Renal cortex interstitium (tissue), 11 donors: ENCODE results near the gene NRG3. TPM values are rescaled to one million over a fixed set of nuclear protein-coding genes. Genes with fewer than 3 reads are reported as not detected.

Experiments used
- DNase-seq, 11 donors: peaks; one replicate each; pipeline ENCODE4 v3.0.0-alpha.2; 2013; ENCODE audit warnings: low read depth in 9 of 11, low spot score in 4 of 11; ENCODE audit errors: extremely low read depth in 1 of 11
- polyA plus RNA-seq, 3 donors: library from polyadenylated mRNA; unstranded; fragments of 120-200 nt; gene quantifications; one replicate each; pipeline ENCODE4 v1.2.1, GENCODE V29; 2013; ENCODE audit not compliant: insufficient read length in 3 of 3

Gene NRG3
- polyA plus RNA-seq, 3 donors, result 11.8 to 16.4 (median 12.6) TPM

DNA sequence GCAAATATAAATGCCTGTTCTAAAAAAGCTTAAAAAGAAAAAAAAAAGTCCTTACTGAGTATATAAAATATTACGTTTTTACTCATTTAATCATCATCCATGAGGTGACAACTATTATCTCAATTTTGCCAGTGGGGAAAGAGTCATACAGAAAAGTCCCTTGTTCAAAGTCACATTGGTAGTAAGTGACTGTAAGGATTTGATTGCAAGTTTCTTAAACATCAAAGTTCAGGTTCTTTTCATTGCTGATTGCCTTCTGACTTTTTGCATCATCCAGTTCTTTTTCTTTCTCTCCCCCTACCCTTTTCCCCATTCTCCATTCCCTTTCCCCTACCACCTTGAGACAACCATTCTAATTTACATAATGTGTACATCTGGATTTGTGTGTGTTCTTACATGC lies 363.3 kb downstream of the NRG3 start:
- DNase-seq, result no peak

DNA sequence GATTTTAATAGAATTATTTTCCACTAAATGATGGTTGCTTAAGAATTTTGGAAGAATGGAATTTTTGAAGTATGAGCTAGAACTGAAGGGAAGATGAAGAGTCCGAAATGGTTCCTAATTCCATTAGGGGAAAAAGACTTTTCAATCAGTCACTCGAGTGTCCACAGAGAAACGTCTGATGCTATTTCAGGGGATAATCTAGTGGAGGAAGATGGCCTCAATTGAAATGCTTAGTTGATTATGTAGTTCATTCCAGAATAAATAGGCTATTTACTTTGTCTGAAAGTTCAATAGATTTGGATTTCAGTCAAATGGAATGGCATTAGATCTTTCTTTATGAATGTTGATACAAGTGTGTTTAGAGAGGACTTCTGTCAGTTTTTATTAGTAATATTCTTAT lies 365.4 kb downstream of the NRG3 start:
- DNase-seq, result no peak

DNA sequence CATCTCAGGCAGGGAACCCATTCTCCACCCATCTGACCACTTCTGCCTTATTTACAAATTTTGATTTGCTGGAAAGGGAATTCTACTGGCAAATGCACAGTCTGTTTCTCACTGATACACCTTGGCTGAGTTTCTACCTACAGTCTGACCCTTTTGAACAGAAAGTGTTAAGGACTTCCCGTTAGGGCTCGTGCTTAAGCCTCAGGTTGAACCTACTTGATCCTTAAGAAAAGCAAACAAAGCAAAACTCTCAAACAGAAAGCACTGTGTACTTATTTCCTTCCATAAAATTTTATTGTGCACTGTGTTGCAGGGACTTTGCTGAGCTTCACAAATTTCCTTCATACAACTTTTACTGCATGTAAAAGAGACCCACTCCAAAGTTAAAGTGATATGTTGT lies 367.8 kb downstream of the NRG3 start:
- DNase-seq, result no peak

DNA sequence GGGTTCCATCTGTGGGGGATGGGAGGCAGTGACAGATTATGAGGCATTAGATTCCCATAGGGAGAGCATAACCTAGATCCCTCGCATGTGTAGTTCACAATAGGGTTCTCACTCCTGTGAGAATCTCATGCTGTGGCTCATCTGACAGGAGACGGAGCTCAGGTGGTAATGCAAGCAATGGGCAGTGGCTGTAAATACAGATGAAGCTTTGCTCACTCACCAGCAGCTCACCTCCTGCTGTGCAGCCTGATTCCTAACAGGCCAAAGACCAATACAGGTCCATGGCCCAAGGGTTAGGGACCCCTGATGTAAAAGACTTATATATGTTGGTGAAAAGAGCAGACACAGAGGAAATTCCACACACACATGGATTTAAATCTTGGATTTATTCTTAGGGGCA lies 370.2 kb downstream of the NRG3 start:
- no peak for DNase-seq

DNA sequence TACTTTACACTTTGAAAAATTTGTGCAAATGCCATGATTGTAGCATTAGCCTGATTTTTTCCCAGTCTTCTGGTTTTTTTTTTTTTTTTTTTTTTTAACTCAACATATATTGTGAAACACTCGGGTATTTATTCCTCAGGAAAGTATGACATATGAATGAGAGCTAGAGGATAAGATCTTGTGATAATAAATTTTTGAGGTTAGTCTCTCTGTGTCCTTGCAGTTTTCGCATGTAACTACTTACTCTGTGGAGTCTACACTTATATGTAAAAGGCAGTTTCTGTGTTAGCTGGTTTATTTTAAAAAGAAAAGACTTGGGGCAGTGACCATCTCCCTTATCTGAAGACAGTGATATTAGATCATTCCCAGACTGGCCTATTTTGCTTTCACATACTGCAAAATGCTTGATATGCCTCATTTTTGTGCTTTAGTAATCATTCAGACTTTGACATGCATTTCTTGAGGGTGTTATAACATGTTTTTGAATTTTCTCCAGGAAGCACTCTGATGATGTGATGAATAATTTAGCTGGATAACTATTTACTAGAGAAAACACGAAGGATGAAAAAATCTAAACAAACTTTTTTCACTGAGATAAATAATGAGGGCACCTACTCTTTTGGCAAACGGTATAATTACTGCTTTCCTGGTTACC lies 371.0 kb downstream of the NRG3 start:
- no peak for DNase-seq

DNA sequence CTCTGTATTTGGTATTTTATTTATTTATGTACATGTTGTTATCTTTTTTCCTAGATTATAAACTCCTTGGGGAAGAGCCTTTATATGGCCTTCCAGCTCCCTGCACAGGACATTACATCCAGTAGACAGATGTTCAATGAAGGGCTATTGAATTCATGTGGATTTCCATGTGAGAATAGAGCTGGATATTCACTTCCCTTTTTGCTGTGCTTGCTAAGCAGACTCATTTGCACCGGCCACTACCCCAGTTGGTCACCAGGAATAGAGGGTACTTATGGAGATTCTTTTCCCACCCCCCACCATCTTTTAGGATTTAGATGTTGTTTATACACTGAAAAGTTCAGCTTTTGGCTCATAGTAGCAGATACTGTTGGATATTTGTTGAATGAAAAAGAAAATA lies 374.1 kb downstream of the NRG3 start:
- no peak for DNase-seq

DNA sequence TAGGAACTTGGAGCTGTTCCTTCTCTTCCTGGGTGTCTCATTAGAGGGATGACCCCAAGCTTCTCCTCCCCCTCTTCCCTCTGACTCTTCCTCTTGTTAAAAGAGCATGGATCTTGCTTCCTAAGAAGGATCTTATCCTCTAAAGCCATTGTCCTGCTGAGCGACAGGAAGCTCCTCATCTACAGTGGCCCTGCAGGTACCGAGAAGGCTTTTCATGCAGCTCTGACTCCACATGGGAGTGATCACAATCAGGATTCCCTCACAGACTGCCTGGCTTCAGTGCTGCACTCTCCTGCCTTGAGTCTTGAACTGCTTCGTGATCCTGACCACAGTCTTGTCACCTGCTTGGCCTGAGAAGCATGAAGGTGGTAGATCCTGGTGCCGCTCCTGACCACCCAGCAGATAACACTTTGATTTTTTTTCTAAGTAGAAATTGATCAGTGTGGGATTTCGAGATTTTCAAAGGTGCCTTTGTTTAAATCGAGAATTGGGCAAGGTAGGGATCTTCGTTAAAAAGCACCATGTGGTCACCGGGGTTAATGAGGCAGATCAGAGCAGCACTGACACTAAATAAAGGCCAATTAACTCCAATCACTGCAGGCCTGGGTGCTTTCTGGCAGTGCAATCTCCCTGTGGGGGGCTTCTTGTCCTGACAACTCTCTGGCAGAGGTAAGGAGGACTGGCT lies 376.4 kb downstream of the NRG3 start:
- no peak for DNase-seq

DNA sequence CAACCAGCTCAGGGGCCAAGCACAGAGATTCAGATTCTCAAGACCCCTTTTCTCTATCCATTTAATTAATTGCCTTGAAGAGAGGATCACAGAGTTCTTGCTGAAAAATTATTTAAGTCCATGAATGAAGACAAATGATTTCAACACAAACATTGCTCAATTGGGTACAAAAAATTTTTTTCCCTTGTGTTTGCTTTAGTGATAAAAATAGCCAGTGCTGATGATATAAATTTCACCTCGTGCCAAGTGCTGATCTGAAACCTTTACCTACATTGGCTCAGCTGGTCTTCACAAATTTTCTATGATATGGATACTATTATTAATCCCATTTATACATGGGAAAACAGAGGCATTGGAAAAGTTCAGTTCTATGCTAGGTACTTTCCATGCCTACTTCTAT lies 377.1 kb downstream of the NRG3 start:
- DNase-seq, result no peak

DNA sequence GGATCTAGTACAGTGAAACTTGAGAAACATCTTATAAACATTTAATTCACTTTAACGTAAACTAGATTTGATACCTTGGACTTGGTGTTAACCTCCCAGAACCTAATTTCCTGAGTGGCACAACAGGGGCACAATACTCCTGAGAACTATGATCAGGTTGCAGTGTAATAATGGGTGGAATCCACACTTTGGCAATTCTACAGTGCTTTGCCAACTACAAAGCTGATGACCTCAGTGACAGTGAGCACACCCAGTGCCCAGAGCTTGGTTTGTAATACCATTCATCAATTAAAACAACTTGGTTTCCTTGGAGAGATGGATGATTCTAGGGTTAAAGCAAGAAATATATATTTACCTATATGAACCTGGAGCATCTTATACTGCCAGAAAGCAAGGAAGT lies 379.2 kb downstream of the NRG3 start:
- no peak for DNase-seq

DNA sequence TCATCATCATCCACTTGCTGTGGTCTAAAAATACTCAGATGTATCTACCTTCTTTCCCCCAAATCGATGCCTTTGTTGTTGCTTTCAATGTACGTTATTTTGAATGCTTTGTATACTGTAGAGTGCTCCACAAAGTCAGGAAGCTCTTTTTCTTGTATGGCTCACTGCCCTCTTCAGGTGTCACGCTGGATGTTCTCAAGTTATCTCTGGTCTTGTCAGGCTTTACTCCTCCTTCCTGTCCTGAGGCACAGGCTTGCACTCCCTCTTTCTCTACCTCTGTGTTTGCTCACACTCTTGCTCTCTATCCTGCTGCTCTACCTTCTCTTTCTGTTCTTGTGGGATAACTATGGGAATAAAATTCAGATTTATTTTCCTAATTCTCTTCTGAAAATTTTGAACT lies 381.3 kb downstream of the NRG3 start:
- no peak for DNase-seq

DNA sequence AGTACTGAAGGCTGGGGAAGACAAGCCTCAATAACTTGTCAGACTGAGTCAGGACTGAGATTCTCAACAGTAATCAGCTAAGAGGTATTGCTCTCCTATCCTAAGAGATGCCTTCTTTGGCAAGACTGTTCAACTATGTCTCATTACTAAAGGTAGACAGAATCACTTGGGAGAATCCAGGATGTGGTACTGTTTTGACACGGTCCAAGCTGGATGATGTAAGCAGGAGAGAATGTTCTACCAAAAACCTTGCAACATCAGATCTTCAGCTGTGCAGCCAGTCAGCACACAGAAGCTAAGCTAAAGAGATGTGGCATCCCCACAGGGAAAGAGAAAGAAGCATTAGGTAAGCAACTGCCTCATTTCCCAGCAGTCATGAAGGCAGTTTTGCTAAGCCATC lies 391.4 kb downstream of the NRG3 start:
- no peak for DNase-seq

DNA sequence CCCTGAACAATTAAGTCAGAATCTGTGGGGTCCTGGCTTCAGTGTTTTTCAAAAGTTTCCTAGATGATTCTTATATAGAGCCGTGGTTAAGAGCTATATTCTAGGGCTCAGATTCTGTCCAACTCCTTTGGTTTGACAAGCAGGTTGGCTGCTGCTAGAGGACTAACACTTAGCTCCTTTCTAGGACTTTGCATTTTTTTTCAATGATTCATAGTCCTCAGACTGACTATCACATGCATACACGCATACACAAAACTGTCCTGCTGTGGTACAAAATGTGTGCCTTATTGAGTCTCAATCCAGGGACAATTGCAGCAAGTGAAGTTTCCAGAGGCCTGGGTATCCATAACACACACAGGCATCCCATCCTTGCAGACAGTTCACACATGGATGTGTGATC lies 392.0 kb downstream of the NRG3 start:
- DNase-seq, result no peak

DNA sequence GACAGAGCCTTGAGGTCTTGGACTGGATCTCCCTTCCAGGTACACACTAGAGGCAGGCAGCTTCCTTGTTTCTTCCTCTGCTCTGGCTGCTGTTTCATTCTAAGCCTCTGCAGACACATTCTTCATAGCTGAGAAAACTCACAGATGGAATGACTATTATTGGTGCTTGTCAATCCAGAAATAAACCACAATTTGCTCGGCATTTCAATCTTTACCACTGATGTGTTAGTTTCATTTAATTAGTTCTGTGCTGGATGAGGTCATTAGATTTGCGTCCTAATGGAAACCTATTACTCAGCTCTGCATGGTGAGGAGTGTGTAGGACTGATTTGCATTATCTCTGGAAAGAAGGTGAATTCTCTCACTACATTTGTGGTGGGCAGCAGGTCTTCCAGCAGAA lies 392.5 kb downstream of the NRG3 start:
- no peak for DNase-seq

DNA sequence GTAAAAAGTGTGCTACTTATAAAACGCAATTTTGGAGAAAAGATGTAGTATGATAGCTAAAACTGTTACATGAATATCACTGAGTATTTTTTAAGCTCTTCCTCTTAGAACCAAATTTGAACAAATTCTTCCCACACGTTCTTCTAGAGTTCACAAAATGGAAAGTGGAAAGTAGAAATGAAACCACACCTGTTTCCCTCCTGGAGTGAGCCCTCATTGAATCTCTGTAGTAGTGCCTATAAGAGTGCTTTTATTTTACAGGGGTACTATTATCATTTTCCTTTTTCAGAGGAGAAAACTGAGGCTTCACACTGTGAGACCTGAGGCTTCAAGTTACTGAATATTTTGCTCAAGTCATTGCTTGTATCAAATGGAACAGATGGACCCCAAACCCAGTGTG lies 393.0 kb downstream of the NRG3 start:
- DNase-seq, result no peak

DNA sequence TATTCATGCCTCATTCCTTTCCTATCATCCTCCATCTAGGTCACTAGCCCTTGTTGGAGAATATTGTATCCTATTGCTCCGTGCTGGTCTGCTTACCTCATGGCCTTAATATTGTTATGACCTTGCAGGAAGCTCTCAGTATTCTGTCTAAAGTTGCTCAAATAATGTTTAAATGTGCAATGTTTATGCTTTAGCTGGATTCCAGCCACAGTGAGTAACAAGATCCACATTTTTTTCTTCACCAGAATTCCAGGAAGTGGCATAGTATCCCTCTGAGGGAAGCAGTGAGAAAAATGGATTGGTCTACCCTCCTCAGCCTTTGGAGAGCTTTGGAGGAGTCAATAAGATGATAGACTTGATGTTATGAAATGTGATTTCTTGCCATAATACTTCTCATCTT lies 402.6 kb downstream of the NRG3 start:
- no peak for DNase-seq

DNA sequence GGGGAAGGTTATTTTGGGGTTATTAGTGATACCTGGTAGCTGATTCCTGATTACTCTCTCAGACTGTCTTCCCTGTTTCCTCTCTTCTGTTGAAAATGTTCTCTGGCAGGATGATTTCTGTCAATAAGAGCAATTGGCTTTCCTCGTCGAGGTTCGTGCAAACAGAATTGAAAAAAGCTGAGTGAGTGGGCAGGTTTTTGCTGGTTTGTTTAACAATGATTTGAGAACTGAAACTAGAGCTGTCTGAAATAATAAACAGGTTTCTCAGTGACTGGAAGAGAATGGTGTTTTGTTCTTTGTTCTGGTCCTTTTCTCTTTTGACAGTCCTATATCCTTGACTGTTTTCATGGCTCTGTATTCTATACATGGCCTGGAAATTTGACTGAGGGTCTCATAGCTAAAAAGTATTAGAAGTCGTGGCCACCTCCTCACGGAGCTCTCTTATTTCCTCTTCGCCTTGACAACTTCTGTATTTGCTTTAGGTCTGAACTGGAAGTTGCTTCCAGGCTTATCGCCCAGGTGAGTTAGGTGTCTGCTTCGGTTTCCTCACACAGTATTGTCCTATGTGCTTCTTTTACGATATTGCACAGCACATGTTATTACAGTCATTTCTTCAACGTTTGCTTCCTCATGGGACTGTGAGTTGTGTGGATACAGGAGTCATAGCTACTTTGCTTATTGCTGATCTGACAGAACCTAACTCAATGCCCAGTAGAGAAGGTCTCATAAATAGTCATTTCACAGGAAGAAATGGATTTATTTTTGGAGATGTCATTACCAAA lies 403.6 kb downstream of the NRG3 start:
- DNase-seq, result no peak

DNA sequence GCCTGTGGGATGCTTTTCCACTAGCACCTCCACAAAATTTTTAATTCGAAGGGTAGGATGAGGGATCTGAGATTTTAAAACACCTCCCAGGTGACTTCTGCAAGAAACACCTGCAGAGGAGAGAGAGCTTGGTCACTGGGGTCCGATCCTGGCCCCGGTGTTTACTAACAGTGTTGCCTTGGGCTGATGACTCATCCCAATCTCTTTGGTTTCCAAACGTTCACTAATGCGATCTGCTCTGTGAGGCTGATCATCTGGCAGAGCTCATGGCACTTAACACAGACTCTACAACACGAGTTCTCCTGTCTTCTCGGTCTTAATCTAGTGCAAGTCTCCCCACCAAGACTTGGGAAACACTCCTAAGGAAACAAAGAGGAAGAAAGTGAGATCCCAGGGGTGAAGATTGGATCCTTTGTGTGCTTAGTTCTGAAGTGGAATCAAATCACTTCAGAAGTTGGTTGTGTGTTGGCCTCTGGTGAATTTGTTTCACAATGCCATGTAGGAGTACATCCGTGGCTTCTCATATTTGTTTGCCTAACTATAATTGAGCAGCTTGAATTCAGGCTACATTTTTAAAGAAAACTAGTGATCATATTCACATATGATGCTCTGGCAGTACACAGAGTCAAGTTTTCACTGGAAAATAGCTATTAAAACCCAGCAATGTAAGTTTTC lies 407.9 kb downstream of the NRG3 start:
- no peak for DNase-seq

DNA sequence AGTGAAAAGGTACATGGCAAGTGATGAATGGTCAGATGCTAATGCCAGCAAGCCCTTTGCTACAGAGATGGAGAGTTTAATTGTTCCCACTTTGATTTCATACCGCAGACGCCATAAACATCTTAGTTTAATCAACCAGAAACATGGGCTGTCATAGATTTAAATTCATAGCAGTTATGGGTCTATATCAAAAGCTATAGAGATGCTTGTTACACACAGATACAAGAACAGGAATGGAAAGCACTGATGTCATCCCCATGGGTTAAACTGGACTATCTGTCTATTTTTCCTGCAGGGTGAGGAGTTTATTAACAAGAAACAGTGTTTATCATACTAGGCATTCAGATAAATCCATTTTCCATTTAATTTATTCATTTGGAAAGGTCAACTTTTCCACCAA lies 409.2 kb downstream of the NRG3 start:
- no peak for DNase-seq

DNA sequence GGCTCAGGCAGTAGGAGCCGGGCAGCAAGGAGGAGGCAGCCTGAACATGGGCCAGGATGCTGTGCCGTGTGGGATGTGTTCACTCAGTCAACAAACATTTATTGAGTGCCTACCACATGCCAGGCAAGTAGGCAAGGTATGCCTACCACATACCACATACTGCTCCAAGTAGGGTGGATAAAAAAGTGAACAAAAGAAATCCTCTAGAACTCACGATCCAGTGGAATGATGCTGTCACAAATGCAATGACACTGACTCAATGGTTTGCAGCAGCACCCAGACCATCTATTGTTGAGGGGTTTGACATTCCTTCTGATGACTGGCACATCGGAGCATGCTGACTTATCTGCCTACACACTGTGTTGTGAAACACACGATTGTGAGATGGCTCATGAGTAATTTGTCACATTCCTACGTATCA lies 413.5 kb downstream of the NRG3 start:
- DNase-seq, result no peak

DNA sequence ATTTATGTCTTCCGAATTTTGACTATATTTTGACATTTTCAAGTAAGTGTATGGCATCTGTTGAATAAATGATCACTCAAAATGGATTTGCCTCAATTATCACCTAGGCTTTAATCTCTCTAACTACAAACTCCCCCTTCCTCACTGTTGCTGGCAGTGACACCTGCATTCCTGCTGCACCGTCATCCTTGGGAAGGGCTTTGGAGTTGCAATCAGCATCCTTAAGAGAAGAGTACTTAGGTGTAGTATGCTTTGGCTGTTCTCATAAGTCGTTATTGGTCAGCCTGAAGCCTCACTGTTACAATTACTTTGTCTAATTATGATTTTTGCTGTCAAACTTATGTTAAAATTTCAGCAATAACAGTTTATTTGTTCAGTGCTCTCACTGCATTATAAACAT lies 415.0 kb downstream of the NRG3 start:
- no peak for DNase-seq
